Muscle layer of colon (tissue), 2 donors: ENCODE measurements around the gene MBOAT1.

Experiments
- H3K27ac ChIP-seq: one replicate; pipeline ENCODE4 v1.7.0; 2013; ENCODE audit warnings: low read depth, mild to moderate bottlenecking, low read length, moderate library complexity
- H3K27me3 ChIP-seq, 2 donors: one replicate each; pipeline ENCODE4 v1.7.0; 2013; ENCODE audit warnings: low read length in 2 of 2, mild to moderate bottlenecking in 2 of 2; ENCODE audit not compliant: insufficient read depth in 2 of 2, control insufficient read depth in 1 of 2
- H3K36me3 ChIP-seq: one replicate; pipeline ENCODE4 v1.7.0; 2013; ENCODE audit warnings: mild to moderate bottlenecking, low read length; ENCODE audit not compliant: insufficient read depth
- H3K4me1 ChIP-seq: one replicate; pipeline ENCODE4 v1.7.0; 2013; ENCODE audit warnings: mild to moderate bottlenecking, low read length; ENCODE audit not compliant: insufficient read depth
- H3K4me3 ChIP-seq, 2 donors: one replicate each; pipeline ENCODE4 v1.7.0; 2013; ENCODE audit warnings: low read length in 2 of 2, low read depth in 1 of 2, mild to moderate bottlenecking in 1 of 2, moderate library complexity in 1 of 2
- H3K9ac ChIP-seq: one replicate; pipeline ENCODE4 v1.7.0; 2013; ENCODE audit warnings: low read length
- H3K9me3 ChIP-seq: one replicate; pipeline ENCODE4 v1.7.0; 2013; ENCODE audit warnings: mild to moderate bottlenecking, low read length
- donor health status: abdominal sarcoma.
- donor health status: Adenocarcinoma of cecum.

Gene MBOAT1

GRCh38 chr6:20202324-20202658 lies 10.0 kb downstream of the MBOAT1 start:
- no peaks in the 10 kb centered on the region for H3K9me3 ChIP-seq
- H3K36me3 ChIP-seq: no peaks in the 10 kb centered on the region
- no peak overlapping the region for H3K9ac ChIP-seq
- H3K4me3 ChIP-seq: no peak overlapping the region
- peaks cover 74% of the 10 kb centered on the region for H3K4me1 ChIP-seq
- H3K27me3 ChIP-seq: no peaks in the 10 kb centered on the region
- H3K27ac ChIP-seq: no peak overlapping the region

GRCh38 chr6:20200761-20201630 lies 11.3 kb downstream of the MBOAT1 start:
- no peaks in the 10 kb centered on the region for H3K27me3 ChIP-seq
- H3K4me1 ChIP-seq: peaks cover 67% of the 10 kb centered on the region
- no peaks in the 10 kb centered on the region for H3K36me3 ChIP-seq
- no peak overlapping the region for H3K27ac ChIP-seq
- H3K9ac ChIP-seq: no peak overlapping the region
- H3K9me3 ChIP-seq: no peaks in the 10 kb centered on the region
- H3K4me3 ChIP-seq: no peak overlapping the region

- no peaks in the 10 kb centered on the region for H3K9me3 ChIP-seq
These were observed 13.5 kb downstream of the MBOAT1 start for GRCh38 chr6:20198775-20199174.

GRCh38 chr6:20198156-20198774 lies 14.0 kb downstream of the MBOAT1 start:
- no peak overlapping the region for H3K9ac ChIP-seq
- no peak overlapping the region for H3K4me3 ChIP-seq
- no peaks in the 10 kb centered on the region for H3K36me3 ChIP-seq
- H3K9me3 ChIP-seq: no peaks in the 10 kb centered on the region
- H3K4me1 ChIP-seq: peaks cover 45% of the 10 kb centered on the region
- no peaks in the 10 kb centered on the region for H3K27me3 ChIP-seq
- H3K27ac ChIP-seq: no peak overlapping the region

More at GRCh38 chr6:20198775-20199174, 13.5 kb downstream of the MBOAT1 start:
- no peaks in the 10 kb centered on the region for H3K27me3 ChIP-seq
- H3K4me1 ChIP-seq: peaks cover 50% of the 10 kb centered on the region
- no peak overlapping the region for H3K4me3 ChIP-seq
- no peak overlapping the region for H3K9ac ChIP-seq
- no peaks in the 10 kb centered on the region for H3K36me3 ChIP-seq
- no peak overlapping the region for H3K27ac ChIP-seq

- Histone ChIP-seq H3K4me1 (peaks cover 37% of the 10 kb centered on the region), H3K27me3 (no peaks in the 10 kb centered on the region), H3K9me3 (no peaks in the 10 kb centered on the region), H3K4me3 (no peak overlapping the region), H3K27ac (no peak overlapping the region), H3K36me3 (no peaks in the 10 kb centered on the region), H3K9ac (no peak overlapping the region)
These were observed 15.0 kb downstream of the MBOAT1 start for GRCh38 chr6:20197251-20197650.

GRCh38 chr6:20192625-20193024 lies 19.6 kb downstream of the MBOAT1 start:
- Histone ChIP-seq H3K4me3 (no peak overlapping the region), H3K27me3 (no peaks in the 10 kb centered on the region), H3K4me1 (no peaks in the 10 kb centered on the region), H3K36me3 (no peaks in the 10 kb centered on the region), H3K9ac (no peak overlapping the region), H3K9me3 (no peaks in the 10 kb centered on the region), H3K27ac (no peak overlapping the region)

- Histone ChIP-seq H3K27ac (no peak overlapping the region), H3K27me3 (no peaks in the 10 kb centered on the region), H3K9ac (no peak overlapping the region), H3K4me1 (no peaks in the 10 kb centered on the region), H3K9me3 (no peaks in the 10 kb centered on the region), H3K4me3 (no peak overlapping the region), H3K36me3 (no peaks in the 10 kb centered on the region)
These were observed 20.3 kb downstream of the MBOAT1 start for GRCh38 chr6:20191992-20192391.

GRCh38 chr6:20188630-20189075 lies 23.6 kb downstream of the MBOAT1 start:
- H3K4me1 ChIP-seq: peaks cover under 1% of the 10 kb centered on the region
- no peaks in the 10 kb centered on the region for H3K9me3 ChIP-seq
- no peak overlapping the region for H3K9ac ChIP-seq
- no peak overlapping the region for H3K4me3 ChIP-seq
- H3K27me3 ChIP-seq: no peaks in the 10 kb centered on the region
- peaks cover 5% of the 10 kb centered on the region for H3K36me3 ChIP-seq
- no peak overlapping the region for H3K27ac ChIP-seq

GRCh38 chr6:20186981-20187380 lies 25.3 kb downstream of the MBOAT1 start:
- no peak overlapping the region for H3K4me3 ChIP-seq
- no peak overlapping the region for H3K27ac ChIP-seq
- H3K36me3 ChIP-seq: peaks cover 5% of the 10 kb centered on the region
- no peaks in the 10 kb centered on the region for H3K27me3 ChIP-seq
- no peaks in the 10 kb centered on the region for H3K9me3 ChIP-seq
- peaks cover 10% of the 10 kb centered on the region for H3K4me1 ChIP-seq
- no peak overlapping the region for H3K9ac ChIP-seq

GRCh38 chr6:20183706-20184105 lies 28.6 kb downstream of the MBOAT1 start:
- Histone ChIP-seq H3K27ac (no peak overlapping the region), H3K4me3 (no peak overlapping the region), H3K9ac (no peak overlapping the region), H3K4me1 (peaks cover 10% of the 10 kb centered on the region), H3K9me3 (peaks cover 4% of the 10 kb centered on the region), H3K36me3 (peaks cover 5% of the 10 kb centered on the region), H3K27me3 (no peaks in the 10 kb centered on the region)

GRCh38 chr6:20182926-20183521 lies 29.2 kb downstream of the MBOAT1 start:
- Histone ChIP-seq H3K9me3 (peaks cover 4% of the 10 kb centered on the region), H3K36me3 (peaks cover 5% of the 10 kb centered on the region), H3K27ac (no peak overlapping the region), H3K4me3 (no peak overlapping the region), H3K9ac (no peak overlapping the region), H3K27me3 (no peaks in the 10 kb centered on the region), H3K4me1 (peaks cover 10% of the 10 kb centered on the region)
